ENCODE results near the gene SH3BP4. TPM values are rescaled to one million over a fixed set of nuclear protein-coding genes. Genes with fewer than 3 reads are reported as not detected.

The SH3BP4 gene
- total and polyA plus RNA-seq, 2 of the 13 experiments (the other 11 are each of a cell fraction or from before 2014, with no cell fraction given), result 34.6 to 99.1 TPM

DNA sequence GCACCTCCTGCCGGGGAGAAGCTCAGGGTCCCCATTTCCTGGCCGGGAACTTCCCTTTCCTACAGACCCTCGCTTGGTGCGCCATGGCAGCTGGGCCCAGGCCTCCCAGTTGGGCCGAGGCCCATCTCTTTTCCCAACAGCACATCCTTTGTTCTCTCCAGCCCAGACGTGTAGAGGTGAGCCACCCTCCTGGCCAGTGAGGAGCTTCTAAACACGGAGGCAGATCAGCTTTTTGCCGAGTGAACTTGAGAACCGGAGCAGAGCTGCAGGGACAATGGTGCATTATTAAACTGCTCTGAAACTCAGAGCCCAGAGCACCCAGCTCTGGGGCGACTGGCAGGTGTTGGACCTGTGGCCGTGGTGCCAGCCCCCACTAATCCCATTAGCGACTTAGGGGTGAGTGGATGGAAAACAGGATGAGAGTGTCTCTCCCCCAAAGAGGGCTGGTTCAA, 25.4 kb downstream of the SH3BP4 start (continued):
- TF ChIP-seq, protein P1, sequence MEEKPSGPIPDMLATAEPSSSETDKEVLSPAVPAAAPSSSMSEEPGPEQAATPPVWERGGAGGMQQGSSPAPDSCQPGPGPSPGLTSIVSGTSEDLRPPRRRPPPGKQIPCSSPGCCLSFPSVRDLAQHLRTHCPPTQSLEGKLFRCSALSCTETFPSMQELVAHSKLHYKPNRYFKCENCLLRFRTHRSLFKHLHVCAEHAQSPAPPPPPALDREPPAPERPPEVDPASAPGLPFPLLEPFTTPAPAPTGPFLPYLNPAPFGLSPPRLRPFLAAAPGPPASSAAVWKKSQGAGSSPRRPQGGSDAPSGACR (CRISPR knock-in tag; IDR thresholded peaks at IDR 0.05), result no peak
- TF ChIP-seq SIN3B (IDR thresholded peaks at IDR 0.05; ENCODE audit: low read length) (no peak), ZNF839 (CRISPR knock-in tag; IDR thresholded peaks at IDR 0.05; ENCODE audit: borderline replicate concordance) (no peak), KLF9 (CRISPR knock-in tag; IDR thresholded peaks at IDR 0.05; ENCODE audit: low read depth) (no peak), MYC (CRISPR knock-in tag; IDR thresholded peaks at IDR 0.05; ENCODE audit: borderline replicate concordance) (peak; percentile 41; the same call in 1 of the 2 replicates), ZNF484 (CRISPR knock-in tag; IDR thresholded peaks at IDR 0.05; ENCODE audit: borderline replicate concordance, low read depth) (no peak), ZSCAN31 (CRISPR knock-in tag; IDR thresholded peaks at IDR 0.05; ENCODE audit: low read depth) (no peak; the same call in none of the 2 replicates), ZNF274 (CRISPR knock-in tag; IDR thresholded peaks at IDR 0.05) (no peak; the same call in 1 of the 2 replicates), RFX5 (IDR thresholded peaks at IDR 0.05; ENCODE audit: low read depth, low read length) (peak; percentile 26; the same call in 1 of the 2 replicates), RFX3 (CRISPR knock-in tag; IDR thresholded peaks at IDR 0.05) (no peak), ZFY (CRISPR knock-in tag; IDR thresholded peaks at IDR 0.05) (peak; percentile 91), ZFP36L1 (CRISPR knock-in tag; IDR thresholded peaks at IDR 0.05) (no peak), POLR2AphosphoS2 (IDR thresholded peaks at IDR 0.05; ENCODE audit: low read depth, low read length) (no peak), GABPA (IDR thresholded peaks at IDR 0.05; ENCODE audit: low read depth, low read length) (no peak), GABPA (CRISPR knock-in tag; IDR thresholded peaks at IDR 0.05; ENCODE audit: low read depth) (no peak), ZNF546 (CRISPR knock-in tag; conservative IDR thresholded peaks at IDR 0.05) (peak; percentile 46; the same call in 1 of the 2 replicates), ZSCAN21 (CRISPR knock-in tag; IDR thresholded peaks at IDR 0.05; ENCODE audit: borderline replicate concordance) (no peak), ETV6 (CRISPR knock-in tag; conservative IDR thresholded peaks at IDR 0.05) (no peak)
- TF ChIP-seq, protein P2, sequence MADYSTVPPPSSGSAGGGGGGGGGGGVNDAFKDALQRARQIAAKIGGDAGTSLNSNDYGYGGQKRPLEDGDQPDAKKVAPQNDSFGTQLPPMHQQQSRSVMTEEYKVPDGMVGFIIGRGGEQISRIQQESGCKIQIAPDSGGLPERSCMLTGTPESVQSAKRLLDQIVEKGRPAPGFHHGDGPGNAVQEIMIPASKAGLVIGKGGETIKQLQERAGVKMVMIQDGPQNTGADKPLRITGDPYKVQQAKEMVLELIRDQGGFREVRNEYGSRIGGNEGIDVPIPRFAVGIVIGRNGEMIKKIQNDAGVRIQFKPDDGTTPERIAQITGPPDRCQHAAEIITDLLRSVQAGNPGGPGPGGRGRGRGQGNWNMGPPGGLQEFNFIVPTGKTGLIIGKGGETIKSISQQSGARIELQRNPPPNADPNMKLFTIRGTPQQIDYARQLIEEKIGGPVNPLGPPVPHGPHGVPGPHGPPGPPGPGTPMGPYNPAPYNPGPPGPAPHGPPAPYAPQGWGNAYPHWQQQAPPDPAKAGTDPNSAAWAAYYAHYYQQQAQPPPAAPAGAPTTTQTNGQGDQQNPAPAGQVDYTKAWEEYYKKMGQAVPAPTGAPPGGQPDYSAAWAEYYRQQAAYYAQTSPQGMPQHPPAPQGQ (CRISPR knock-in tag; IDR thresholded peaks at IDR 0.05; ENCODE audit: borderline replicate concordance), result no peak
- TF ChIP-seq, protein P3, sequence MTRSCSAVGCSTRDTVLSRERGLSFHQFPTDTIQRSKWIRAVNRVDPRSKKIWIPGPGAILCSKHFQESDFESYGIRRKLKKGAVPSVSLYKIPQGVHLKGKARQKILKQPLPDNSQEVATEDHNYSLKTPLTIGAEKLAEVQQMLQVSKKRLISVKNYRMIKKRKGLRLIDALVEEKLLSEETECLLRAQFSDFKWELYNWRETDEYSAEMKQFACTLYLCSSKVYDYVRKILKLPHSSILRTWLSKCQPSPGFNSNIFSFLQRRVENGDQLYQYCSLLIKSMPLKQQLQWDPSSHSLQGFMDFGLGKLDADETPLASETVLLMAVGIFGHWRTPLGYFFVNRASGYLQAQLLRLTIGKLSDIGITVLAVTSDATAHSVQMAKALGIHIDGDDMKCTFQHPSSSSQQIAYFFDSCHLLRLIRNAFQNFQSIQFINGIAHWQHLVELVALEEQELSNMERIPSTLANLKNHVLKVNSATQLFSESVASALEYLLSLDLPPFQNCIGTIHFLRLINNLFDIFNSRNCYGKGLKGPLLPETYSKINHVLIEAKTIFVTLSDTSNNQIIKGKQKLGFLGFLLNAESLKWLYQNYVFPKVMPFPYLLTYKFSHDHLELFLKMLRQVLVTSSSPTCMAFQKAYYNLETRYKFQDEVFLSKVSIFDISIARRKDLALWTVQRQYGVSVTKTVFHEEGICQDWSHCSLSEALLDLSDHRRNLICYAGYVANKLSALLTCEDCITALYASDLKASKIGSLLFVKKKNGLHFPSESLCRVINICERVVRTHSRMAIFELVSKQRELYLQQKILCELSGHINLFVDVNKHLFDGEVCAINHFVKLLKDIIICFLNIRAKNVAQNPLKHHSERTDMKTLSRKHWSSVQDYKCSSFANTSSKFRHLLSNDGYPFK (CRISPR knock-in tag; IDR thresholded peaks at IDR 0.05; ENCODE audit: borderline replicate concordance), result no peak
- TF ChIP-seq, protein P4, sequence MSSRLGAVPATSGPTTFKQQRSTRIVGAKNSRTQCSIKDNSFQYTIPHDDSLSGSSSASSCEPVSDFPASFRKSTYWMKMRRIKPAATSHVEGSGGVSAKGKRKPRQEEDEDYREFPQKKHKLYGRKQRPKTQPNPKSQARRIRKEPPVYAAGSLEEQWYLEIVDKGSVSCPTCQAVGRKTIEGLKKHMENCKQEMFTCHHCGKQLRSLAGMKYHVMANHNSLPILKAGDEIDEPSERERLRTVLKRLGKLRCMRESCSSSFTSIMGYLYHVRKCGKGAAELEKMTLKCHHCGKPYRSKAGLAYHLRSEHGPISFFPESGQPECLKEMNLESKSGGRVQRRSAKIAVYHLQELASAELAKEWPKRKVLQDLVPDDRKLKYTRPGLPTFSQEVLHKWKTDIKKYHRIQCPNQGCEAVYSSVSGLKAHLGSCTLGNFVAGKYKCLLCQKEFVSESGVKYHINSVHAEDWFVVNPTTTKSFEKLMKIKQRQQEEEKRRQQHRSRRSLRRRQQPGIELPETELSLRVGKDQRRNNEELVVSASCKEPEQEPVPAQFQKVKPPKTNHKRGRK (CRISPR knock-in tag; IDR thresholded peaks at IDR 0.05), result no peak
- TF ChIP-seq, protein P5, sequence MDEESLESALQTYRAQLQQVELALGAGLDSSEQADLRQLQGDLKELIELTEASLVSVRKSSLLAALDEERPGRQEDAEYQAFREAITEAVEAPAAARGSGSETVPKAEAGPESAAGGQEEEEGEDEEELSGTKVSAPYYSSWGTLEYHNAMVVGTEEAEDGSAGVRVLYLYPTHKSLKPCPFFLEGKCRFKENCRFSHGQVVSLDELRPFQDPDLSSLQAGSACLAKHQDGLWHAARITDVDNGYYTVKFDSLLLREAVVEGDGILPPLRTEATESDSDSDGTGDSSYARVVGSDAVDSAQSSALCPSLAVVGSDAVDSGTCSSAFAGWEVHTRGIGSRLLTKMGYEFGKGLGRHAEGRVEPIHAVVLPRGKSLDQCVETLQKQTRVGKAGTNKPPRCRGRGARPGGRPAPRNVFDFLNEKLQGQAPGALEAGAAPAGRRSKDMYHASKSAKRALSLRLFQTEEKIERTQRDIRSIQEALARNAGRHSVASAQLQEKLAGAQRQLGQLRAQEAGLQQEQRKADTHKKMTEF (CRISPR knock-in tag; IDR thresholded peaks at IDR 0.05), result peak; percentile 15; the same call in 1 of the 2 replicates

Measured in HepG2 (cell line).